ENCODE data around the gene PIK3CB. TPM values are rescaled to one million over a fixed set of nuclear protein-coding genes. Genes with fewer than 3 reads are reported as not detected.
"Not testable (repeated sequence)": the region's sequence is repeated elsewhere in the genome, so short reads cannot be mapped to it uniquely, and the experiment has no call there.

PIK3CB gene
- total RNA-seq, 1 donor from 2014 or later = 28.9 TPM

DNA sequence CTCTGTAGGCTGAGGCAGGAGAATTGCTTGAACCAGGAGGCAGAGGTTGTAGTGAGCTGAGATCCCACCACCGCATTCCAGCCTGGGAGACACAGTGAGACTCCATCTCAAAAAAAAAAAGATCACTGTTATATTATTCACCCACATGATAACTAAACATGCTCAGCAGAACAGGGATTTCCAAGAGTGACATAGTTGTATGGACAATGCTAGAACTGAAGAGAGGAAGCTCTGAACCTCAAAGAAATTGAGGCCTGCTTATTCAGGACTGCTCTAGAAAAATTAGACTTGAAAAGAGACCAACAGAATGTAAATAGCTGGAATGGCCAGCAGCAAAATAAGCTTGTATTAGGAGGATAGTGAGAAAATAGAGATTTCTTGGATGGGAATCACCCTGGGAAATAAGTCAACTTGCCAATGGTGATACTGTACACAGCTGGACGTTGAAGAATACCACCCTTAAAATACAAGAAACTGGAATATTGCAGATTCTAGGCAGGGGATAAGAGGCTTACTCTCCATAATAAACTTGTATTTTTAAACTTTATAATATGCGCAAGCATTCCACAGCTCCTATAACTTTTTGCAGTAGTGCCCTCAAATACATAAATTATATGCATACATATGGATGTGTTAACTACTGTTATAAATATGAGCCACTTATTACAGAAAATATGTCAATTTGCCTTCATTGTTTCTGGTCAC is 28.2 kb downstream of the PIK3CB start:
- DNase-seq (ENCODE audit: low spot score) = no peak

DNA sequence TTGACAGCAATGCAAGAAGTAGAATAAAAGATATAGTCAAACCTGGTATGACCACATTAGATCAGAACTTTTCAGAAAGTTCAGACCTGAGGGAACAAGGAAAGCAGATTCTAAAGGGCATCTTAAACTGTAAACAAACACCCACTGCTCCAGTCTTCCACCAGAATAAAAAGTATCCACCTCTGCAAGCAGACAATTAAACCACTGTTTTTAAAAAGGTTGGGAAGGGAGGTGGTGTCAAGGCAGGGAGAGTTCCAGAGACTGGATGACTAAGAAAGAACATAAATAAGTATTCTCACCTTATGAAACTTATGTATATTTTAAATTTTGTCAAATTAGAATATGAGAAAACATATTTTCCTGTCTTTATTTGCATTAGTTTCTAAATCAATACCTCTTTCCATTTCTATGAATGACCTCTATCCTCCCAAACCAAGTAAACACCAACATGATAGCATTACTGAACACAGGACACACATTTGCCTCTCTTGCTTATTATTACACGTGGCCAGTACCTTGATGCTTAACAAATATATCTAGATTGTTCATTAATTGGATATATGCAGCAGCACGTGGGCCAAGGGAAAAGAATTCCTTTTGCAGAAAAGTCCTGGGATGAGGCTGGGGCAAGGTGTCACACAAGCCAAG is 31.6 kb downstream of the PIK3CB start:
- DNase-seq (ENCODE audit: low spot score) = no peak

DNA sequence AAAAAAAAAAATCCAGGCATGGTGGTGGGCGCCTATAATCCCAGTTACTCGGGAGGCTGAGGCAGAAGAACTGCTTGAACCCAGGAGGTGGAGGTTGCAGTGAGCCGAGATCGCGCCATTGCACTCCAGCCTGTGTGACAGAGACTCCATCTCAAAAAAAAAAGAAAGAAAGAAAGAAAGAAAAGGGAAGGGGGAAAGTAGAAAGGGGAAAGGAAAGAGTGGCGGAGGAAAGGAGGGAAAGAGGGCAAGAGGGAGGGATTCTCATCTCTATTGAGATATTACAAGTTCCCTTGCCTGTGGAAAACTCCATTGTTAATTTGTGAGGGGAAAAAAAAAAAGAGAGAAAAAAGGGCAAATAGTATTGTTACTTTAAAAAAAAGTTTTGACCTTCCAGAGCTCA is 32.5 kb downstream of the PIK3CB start:
- not testable (repeated sequence) for DNase-seq (ENCODE audit: low spot score)

DNA sequence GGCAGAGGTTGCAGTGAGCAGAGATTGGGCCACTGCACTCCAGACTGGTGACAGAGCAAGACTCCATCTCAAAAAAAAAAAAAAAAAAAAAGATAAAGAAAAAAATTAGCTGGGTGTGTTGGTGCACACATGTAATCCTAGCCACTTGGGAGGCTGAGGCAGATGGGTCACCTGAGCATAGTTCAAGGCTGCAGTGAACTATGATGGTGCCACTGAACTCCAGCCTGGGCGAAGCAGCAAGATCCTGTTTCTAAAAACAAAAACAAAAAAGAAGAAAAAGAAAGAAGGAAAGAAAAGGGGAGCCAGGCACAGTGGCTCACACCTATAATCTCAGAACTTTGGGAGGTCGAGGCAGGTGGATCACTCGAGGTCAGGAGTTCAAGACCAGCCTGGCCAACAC is 32.9 kb downstream of the PIK3CB start:
- DNase-seq (ENCODE audit: low spot score) = no peak

DNA sequence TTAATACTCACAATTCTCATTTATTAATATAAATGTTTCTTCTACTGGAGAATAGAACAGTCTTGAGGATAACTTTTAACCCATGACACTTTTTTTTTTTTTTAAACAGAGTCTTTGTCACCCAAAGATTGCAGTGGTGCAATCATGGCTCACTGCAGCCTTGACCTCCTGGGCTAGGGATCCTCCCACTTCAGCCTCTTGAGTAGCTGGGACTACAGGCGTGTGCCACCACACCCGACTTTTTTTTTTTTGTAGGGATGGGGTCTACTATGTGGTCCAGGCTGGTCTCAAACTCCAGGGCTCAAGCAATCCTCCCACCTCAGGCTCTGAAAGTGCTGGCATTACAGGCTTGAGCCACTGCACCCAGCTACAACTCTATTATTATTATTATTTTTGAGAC is 34.5 kb downstream of the PIK3CB start:
- no peak for DNase-seq (ENCODE audit: low spot score)

DNA sequence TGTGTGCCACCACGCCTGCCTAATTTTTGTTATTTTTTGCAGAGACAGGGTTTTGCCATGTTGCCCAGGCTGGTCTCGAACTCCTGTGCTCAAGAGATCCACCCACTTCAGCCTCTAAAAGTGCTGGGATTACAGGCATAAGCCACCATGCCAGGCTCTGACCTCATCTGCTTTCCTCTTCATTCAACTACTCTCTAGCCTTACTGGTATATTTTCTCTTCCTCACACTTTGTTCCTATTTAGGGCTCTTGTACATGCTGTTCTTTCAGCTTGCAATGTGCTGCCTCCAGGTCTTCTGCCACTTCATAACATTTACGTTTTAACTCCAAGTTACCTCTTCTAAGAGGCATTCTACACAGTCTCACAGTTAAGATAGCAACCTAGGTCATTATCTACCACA is 34.9 kb downstream of the PIK3CB start:
- no peak for DNase-seq (ENCODE audit: low spot score)

DNA sequence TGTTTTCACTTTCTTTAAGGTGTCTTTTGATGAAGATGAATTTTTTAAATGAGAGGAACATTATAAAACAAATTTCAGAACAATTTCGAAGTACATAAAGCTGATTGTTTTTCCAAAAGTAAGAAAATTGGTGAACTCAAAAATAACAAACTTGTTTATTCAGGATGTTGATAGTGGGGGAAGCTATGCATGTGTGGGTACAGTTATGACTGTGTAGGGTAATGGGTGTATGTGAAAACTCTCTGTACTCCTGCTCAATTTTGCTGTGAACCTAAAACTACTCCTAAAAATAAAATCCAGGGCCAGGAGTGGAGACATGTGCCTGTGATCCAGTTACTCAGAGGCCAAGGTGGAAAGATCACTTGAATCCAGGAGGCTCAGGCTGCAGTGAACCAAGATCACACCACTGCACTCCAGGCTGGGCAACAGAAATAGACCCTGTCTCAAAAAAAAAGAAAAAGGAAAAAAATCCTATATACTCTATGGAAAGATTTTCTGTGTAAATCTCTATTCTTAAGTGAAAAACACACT is 37.2 kb downstream of the PIK3CB start:
- no peak for DNase-seq (ENCODE audit: low spot score)

DNA sequence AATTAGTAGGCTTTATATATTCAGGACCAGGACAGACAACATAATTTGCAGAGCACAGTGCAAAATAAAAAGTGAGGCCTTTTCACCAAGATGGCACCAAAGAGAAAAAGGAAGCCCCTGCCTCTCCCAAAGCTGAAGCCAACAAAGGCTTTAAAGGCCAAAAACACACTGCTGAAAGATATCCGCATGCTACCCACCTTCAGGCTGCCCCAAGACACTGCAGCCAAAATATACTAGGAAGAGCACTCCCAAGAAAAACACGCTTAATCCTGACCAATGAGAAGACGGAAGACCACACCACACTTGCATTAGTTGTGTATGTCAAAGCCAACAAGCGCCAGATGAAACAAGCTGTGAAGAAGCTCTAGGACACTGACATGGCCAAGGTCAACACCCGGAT is 38.0 kb downstream of the PIK3CB start:
- no peak for DNase-seq (ENCODE audit: low spot score)

DNA sequence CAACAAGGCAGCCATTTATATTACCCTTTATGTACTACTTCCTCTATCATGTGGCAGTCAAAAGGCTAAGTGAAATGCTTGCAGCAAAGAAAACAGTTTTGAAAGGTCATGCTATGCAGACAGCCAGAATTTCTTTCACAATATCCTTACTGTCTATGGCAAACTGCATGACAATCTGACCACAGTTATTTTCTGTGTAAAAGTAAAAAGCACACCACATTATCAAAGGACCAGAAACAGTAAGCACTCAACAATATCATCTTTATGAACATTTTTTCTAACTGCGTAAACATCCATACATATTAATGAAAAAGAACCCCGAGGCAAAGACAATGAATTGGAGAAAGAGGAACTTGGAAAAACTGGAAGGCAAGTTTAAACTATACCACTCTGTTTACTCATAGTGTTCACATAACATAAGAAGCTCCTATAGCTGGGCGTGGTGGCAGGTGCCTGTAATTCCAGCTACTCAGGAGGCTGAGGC is 47.9 kb downstream of the PIK3CB start:
- no peak for DNase-seq (ENCODE audit: low spot score)

DNA sequence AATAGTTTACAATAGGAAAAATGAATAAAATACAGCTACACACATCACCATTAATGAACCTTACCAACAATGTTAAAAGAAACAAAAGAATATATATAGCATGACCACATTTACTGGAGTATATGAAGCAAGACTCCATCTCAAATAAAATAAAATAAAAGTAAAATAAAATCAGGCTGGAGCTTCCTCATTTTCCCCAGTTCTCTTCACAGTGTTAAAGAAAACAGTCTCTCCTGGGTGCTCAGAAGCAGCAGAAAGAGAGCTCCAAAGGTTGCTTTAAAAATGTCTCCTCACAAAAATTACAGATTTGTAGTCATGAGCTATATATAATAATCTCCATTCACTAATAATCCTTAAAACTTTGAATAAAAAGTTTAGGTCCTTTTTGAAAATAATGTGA is 48.8 kb downstream of the PIK3CB start:
- no peak for DNase-seq (ENCODE audit: low spot score)

DNA sequence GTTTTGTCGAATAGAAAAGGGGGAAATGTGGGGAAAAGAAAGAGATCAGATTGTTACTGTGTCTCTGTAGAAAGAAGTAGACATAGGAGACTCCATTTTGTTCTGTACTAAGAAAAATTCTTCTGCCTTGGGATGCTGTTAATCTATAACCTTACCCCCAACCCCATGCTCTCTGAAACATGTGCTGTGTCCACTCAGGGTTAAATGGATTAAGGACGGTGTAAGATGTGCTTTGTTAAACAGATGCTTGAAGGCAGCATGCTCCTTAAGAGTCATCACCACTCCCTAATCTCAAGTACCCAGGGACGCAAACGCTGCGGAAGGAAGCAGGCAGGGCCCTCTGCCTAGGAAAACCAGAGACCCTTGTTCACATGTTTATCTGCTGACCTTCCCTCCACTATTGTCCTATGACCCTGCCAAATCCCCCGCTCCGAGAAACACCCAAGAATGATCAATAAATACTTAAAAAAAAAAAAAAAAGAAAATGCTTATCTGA is 49.3 kb downstream of the PIK3CB start:
- DNase-seq (ENCODE audit: low spot score) = not testable (repeated sequence)

DNA sequence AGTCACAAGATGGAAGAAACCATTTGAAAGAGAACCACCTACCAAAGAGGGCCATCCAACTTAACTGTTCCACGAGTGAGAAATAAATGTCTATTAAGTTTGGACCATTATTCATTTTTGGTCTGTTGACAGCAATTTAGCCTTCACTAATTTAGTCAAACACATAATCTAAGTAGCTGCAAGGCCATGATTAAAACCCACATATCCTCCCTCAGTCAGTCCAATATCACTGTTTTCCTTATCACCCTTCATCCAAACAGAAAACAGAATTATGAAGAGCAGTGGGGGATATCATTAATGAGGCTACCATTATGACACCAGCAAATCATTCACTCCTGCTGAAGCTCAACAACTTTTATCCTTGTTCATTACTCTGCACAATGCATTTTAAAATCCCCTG is 52.0 kb downstream of the PIK3CB start:
- DNase-seq (ENCODE audit: low spot score) = no peak

DNA sequence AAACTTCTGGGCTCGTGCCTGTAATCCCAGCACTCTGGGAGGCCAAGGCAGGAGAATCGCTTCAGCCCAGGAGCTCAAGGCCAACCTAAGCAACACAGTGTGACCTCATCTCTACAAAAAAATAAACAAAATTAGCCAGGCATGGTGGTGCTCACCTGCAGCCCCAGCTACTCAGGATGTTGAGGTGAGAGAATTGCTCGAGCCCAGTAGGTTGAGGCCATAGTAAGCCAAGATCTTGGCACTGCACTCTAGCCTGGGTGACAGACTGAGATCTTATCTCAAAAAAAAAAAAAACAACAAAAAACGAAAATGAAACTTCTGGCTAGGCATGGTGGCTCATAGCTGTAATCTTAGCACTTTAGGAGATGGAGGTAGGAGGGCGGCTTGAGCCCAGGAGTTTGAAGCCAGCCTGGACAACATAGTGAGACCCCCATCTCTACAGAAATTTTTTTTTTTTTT is 53.7 kb downstream of the PIK3CB start:
- DNase-seq (ENCODE audit: low spot score) = no peak

DNA sequence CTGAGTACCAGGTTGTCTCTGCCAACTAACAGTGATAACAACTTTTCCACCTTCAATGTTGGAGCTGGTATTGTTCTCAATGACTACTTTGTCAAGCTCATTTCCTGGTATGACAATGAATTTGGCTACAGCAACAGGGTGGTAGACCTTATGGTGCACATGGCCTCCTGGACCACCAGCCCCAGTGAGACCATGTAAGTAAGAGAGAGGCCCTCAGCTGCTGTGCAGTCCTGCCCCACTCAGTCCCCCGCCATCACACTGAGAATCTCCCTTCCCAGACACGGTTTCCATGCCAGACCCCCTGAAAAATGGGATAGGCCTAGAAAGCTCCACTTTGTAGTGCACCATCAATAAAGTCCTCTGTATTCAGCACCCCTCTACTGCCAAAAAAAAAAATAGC is 56.1 kb downstream of the PIK3CB start:
- DNase-seq (ENCODE audit: low spot score) = no peak

DNA sequence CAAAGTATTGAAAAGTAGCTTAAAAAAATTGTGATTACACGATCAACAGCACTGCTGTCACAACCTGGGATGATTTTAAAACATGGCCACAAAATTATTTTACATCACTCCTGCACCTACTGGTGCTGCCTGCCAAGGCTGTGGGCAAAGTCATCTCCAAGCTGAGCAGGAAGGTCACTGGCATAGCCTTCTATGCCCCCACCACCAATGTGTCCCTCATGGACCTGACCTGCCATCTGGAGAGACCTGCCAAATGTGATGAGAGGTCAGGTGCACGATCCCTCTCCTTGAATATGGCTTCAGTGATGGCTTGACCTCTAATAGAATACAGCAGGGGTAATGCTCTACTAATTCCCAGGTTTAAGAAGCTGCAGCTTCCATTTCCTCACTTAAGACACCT is 57.8 kb downstream of the PIK3CB start:
- DNase-seq (ENCODE audit: low spot score) = no peak

DNA sequence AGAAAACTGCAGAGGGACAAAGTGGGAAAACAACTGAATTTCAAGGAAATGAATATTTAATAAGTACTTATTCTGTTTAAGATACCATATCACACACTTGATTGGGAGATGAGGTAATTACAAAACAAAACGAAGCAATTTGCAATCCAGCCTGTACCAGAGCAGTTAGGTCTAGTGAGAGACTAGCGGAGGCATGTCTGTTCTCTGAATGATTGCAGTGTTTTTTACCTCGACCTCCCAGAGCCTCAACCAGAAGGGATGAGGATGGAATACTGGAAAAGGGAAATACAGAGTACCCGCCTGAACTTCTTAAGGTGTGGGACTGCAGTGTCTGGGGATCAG is 59.5 kb downstream of the PIK3CB start:
- no peak for DNase-seq (ENCODE audit: low spot score)

DNA sequence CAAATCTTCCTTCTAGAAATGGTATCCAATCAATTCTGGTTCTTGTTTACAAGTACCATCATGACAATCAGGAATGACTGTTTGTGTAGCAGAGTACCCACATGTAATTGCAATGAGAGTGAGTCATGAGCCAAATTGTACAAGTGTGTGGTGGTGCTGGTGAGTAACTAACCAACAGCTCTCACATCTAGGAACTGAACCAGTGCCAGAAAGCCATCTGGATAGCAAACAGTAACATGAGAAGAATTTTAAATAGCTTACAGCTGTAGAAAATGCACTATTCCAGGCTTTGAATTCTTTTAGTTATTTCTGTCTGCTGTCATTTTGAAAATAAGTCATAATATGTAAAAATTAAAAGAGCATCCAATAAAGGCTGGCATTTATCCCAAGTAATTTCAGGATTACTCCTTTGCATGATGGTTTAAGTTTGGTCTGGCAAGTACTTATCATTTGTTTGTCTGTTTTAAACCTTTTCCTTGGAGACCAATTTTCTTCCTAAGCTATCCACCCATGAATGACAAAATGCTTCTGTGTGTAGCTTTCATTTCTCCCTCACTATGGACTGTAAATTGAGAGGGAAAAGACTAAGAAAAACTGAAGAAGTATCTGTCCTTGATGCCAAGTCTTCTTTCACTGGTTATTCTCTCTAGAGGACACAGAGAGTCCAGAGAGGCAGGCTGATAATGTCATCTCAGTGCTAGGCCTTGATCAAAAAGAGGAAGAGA is 60.0 kb downstream of the PIK3CB start:
- DNase-seq (ENCODE audit: low spot score) = peak; percentile 68

DNA sequence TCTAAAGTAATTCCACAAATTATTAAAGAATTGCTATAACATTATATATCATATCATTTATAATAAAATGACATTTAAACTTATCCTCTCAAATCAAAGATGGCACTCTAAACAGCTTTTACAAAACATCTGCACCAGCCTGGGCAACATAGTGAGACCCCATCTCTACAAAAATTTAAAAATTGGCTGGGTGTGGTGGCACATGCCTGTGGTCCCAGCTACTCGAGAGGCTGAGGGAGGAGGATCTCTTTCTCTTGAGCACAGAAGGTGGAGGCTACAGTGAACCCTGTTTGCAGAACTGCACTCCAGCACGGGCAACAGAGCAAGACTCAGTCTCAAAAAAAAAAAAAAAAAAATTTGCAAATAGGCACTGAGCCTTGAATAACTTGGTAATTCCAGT is 63.1 kb downstream of the PIK3CB start:
- DNase-seq (ENCODE audit: low spot score) = no peak

DNA sequence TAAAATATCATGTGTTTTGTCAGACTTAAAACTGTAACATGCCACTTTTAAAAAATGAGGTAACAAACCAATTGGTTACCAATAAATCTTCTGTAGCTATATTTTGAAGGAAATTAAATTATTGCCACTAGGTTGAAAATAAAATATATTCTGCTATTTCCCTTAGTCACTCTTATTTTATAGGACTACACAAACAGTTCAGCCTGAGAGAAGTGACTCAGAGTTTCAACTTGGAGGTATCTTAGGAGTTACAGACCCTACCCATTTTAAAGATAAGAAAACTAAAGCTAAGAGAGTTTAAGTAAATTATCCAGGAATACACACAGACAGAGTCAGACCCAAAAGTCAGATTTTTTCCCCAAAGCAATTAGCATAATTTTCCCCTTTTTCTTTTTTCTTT is 65.1 kb downstream of the PIK3CB start:
- no peak for DNase-seq (ENCODE audit: low spot score)

DNA sequence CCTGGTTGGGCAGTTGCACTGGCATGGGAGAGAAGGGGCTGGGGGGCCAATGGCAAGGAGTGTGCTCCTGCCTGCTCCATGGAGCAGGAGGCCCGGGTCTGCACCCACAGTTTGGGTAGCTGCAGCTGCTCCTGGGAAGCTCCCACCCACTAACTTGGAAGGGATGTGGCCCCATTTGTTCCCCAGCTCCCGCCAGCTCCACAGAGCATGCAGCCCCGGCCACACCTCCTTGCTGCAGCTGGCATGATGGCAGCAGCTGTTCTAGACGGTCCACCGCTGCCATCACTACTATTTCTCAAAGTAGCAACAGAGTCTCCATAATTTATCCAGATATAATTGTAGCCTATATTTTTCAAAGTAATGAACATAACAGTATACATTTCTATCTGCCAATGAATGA is 65.8 kb downstream of the PIK3CB start:
- no peak for DNase-seq (ENCODE audit: low spot score)

DNA sequence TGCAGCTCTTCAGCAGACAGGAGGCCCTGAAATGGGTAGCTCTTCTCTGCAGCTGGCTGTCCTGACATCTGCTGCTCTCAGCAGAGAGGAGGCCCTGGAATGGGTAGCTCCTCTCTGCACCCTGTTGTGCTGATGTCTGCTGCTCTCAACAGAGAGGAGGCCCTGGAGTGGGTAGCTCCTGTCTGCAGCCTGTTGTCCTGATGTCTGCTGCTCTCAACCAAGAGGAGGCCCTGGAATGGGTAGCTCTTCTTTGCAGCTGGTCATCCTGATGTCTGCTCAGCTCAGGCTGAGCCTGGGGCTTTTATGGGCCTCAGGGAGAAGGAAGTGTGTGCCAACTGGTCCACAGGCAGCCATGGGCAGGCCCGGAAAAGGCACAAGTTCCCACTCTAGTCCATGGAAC is 66.6 kb downstream of the PIK3CB start:
- DNase-seq (ENCODE audit: low spot score) = no peak

DNA sequence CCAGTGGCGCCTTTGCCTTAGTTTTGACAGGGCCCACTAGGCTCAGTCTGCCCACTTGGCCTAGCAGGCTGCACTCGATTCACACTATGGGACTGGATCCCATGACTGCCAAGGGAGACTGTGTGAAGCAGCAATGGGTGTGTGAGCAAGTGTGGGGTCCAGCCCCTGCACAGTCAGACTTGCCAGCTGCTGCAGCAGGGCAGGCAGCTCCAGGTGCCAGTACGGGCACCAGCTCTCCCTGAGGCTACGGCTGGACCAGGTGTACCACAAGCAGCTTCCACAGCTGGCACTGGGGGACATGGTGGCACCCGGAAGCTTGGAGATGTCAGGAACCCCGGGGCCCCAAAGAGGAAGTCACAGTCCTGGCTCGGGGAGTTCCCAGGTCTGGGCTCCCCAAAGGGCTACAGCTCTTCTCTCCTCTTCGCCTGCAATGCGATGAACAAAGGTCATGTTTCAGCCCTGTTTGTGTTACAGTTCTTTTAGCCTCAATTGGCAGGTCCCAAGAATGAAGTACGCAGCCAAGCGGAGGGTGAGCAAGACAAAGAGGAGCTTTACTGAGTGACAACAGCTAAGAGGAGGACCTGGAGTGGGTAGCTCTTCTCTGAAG is 67.1 kb downstream of the PIK3CB start:
- no peak for DNase-seq (ENCODE audit: low spot score)
